GM12865 (cell line): Measurements from ENCODE around the gene MAGI2.

Source experiments
- DNase-seq: peaks from one replicate; pipeline ENCODE4 v3.0.0; 2010; ENCODE audit warnings: low read depth
- H3K4me3 ChIP-seq: 2 replicates; pipeline ENCODE4 v1.5.1; 2011; ENCODE audit warnings: mild to moderate bottlenecking, low read depth, low read length, control low read depth
- CTCF ChIP-seq: IDR thresholded peaks from 2 replicates; pipeline ENCODE4 v1.5.1; 2011; ENCODE audit warnings: low read length, control low read depth, low read depth, inconsistent platforms; ENCODE audit not compliant: insufficient read depth; ENCODE audit errors: missing control alignments

Gene MAGI2

GRCh38 chr7:78683566-78683965, 769.9 kb downstream of the MAGI2 start:
- no peak for DNase-seq
- H3K4me3 ChIP-seq: no peak overlapping the region
- TF ChIP-seq CTCF: no peak

DNA sequence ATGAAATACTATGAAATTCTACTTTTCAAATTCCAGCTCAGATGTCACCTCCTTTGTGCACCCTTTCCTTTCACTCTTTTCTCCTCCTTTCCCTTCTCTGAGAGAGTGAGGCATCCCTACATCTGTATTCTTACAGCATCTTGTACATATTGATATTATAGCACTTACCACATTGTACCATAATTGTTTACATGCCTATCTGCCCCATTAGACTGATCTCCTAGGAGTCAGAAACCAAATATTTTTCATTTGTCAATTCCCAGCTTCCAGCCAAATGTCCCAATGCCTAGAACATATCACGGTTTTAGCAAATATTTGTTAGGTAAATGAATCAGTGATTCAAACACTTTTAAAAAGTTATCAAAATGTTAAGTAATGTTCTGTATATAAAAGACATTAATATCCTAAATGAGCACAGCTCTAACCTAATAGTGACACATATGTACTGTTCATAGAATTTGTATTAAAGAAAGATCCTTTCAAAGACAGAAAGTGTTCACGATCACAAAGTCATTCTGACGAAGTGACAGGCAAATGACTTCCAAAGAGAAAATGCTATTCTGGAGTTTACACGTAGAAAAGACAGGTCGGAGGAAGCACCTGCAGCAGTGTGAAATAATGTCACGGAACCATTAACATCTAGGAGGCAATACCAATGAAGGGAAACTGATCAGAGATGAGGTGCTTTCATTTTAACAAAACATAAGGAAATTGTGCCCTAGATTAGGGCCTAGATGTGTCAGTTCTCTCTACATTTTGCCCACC, 774.2 kb downstream of the MAGI2 start:
- no peak overlapping the region for H3K4me3 ChIP-seq
- no peak for DNase-seq
- no peak for TF ChIP-seq CTCF

- no peak for DNase-seq
- H3K4me3 ChIP-seq: no peak overlapping the region
- no peak for TF ChIP-seq CTCF
Observed at GRCh38 chr7:78677391-78677790, 776.1 kb downstream of the MAGI2 start.

GRCh38 chr7:78675511-78675910, 778.0 kb downstream of the MAGI2 start:
- H3K4me3 ChIP-seq: no peak overlapping the region
- TF ChIP-seq CTCF: no peak
- no peak for DNase-seq

DNA sequence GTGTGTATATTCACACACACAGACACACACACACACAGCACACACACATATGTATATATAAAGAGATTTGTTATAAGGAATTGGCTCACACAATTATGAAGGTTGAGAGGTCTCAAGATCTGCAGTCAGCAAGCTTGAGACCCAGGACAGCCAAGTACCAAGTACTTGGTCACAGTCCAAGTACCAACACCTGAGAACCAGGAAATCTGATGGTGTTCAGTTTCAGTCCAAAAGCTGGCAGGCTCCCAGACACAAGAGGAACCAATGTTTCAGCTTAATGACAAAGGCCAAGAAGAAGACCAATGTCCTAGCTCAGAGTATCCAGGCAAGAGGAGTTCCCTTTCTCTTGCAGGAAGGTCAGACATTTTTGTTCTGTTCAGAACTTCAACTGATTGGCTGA, 780.2 kb downstream of the MAGI2 start:
- TF ChIP-seq CTCF: no peak
- DNase-seq: no peak
- no peak overlapping the region for H3K4me3 ChIP-seq

DNA sequence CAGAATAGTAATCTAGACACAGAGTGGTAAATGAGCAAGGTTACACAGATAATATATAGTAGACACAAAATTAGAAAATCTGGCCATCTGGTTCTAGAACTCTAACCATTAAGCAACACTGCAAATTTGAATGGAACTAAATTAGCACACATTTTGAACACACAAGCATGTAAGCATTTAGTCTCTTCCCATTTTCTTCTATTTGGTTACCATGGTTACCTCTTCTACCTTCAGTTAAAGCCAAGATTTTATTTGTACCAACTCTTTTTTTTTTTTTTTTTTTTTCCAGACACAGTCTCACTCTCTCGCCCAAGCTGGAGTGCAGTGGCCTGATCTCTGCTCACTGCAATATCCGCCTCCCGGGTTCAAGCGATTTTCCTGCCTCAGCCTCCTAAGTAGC, 790.5 kb downstream of the MAGI2 start:
- DNase-seq: no peak
- no peak for TF ChIP-seq CTCF
- no peak overlapping the region for H3K4me3 ChIP-seq

DNA sequence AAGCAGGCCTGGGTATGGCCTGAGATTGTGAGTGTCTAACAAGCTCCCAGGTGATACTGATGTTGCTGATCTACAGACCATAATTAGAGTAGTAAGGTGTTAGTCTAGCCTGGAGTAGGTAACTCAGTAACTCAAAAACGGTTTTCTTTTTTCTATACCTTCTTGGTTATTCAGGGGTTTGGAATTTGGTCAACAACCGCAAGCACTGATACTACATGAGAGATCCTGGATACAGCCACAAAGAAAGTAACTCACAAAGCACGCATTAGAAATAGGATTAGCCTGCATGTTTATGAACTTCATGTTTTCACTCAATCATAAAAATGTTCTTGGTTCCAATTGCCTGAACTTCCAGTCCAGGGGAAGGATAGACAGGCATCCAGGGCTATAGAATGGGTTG, 803.5 kb downstream of the MAGI2 start:
- no peak overlapping the region for H3K4me3 ChIP-seq
- DNase-seq: no peak
- TF ChIP-seq CTCF: no peak
